ENCODE results near the gene TPSG1.

DNA sequence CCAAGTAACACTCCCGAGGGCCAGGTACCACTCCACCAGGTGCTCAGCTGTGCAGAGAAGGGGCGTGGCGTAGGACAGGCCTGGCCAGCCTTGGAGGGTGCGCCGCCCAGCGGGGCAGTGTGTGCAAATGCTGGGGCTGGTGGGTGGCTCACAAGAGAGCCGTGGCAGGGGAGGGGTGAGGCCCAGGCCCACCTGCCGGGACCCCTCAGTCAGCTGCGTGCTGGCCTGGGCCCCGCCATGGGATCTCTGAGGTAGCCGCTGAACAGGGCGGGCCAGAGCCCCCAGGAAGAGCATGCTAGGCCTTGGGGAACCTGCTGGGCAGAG is 8.8 kb downstream of the TPSG1 start:
- TF ChIP-seq, protein P1, sequence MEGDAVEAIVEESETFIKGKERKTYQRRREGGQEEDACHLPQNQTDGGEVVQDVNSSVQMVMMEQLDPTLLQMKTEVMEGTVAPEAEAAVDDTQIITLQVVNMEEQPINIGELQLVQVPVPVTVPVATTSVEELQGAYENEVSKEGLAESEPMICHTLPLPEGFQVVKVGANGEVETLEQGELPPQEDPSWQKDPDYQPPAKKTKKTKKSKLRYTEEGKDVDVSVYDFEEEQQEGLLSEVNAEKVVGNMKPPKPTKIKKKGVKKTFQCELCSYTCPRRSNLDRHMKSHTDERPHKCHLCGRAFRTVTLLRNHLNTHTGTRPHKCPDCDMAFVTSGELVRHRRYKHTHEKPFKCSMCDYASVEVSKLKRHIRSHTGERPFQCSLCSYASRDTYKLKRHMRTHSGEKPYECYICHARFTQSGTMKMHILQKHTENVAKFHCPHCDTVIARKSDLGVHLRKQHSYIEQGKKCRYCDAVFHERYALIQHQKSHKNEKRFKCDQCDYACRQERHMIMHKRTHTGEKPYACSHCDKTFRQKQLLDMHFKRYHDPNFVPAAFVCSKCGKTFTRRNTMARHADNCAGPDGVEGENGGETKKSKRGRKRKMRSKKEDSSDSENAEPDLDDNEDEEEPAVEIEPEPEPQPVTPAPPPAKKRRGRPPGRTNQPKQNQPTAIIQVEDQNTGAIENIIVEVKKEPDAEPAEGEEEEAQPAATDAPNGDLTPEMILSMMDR (conservative IDR thresholded peaks at IDR 0.05): no peak; the same call in 1 of the 2 replicates
- TF ChIP-seq ZFX (IDR thresholded peaks at IDR 0.05): no peak
